T-helper 2 cell treated with Interferon-gamma antibody and Interleukin-4, amounts not matched to agents 100 ng/mL and 5 ng/mL, for 36 hours (primary cell): ENCODE results near the gene CACNA1A. TPM values are rescaled to one million over a fixed set of nuclear protein-coding genes. Genes with fewer than 3 reads are reported as not detected.
"Not testable (repeated sequence)": the region's sequence is repeated elsewhere in the genome, so short reads cannot be mapped to it uniquely, and the experiment has no call there.

ENCODE experiments used
- intact Hi-C: fragments of 100-400 bp; cut with micrococcal nuclease; formaldehyde crosslinking; loops from one replicate; pipeline ENCODE4 v1.15.1; 2023
- total RNA-seq: library from RNA; stranded (reverse); gene quantifications from 2 replicates; pipeline ENCODE4 v1.2.3, GENCODE V29; 2022

Gene CACNA1A
- 0.34 and 0.48 TPM in 2 replicates for total RNA-seq

- intact Hi-C loops = no loop called here
These were observed at the start of gene CACNA1A for GRCh38 chr19:13506471-13506820. Gene CACNA1A, minus strand, starts transcription at chr19:13506479. Its CDS starts 255 bp downstream, at chr19:13506224.

DNA sequence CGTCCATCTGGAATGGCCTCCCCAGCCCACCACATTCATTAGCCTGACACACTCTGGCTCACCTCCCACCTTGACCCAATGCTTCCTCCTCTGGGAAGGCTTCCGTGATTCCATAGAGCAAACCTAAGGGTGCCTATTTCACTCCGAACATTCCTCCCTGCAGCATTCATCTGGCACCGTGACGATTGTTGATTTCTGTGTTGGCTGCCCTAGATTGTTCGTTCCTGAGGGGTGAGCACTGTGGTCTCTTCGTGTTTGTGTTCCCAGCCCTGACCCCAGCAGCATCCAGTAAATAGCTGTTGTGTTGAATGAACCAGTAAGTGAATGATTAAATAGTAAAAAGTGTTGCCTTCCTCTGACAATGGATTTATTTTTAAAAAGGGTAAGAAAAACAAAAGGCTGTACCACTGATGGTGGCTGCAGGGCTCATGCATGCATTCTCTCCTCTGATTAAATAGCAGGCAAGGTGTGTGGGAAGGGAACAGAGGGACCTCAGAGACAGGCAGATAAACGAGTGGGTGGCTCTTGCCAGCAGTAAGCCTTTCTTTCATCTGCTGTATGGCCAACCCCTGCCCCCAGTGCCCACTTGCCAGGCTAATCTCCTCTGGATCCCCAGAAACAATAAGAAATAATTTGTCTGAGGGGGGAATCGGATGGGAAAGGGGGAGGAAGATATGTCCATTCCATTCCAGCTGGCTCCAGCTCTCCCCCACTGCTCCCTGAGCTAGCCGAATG lies 48.4 kb upstream of the CACNA1A start:
- intact Hi-C loops = no loop called here

GRCh38 chr19:13553880-13554400 lies 47.7 kb upstream of the CACNA1A start:
- intact Hi-C loops = no loop called here

DNA sequence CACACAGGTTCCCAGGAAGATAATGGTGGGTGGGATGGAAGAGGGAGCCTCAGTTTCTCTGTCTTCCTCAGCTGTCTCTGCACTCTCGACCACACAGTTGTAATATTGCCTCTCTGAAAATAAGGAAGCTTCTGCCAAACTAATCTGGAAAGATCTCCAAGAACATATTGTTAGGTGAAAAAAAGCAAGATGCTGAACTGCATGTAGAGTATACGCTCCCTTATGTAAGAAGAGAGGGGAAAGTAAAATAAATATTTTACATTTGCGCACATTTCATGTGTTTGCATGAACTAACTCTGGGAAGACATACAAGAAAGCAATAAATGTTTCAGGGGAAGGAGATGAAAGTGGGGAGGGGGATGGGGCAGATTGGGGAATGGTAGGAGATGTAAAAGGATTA lies 41.9 kb upstream of the CACNA1A start:
- intact Hi-C loops = no loop called here

DNA sequence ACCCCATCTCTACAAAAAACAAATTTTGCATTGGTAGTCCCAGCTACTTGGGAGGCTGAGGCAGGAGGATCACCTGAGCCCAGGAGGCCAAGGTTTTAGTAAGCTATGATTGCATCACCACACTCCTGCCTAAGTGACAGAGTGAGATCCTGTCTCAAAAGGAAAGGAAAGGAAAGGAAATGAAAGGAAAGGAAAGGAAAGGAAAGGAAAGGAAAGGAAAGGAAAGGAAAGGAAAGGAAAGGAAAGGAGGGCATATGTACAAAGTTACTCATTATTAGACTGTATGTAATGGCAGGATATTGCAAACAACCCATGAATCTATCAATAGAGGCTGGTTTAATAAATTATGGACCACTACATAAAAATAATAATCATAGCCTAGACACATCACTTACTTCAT lies 40.8 kb upstream of the CACNA1A start:
- intact Hi-C loops = no loop called here

GRCh38 chr19:13544423-13544822 lies 38.1 kb upstream of the CACNA1A start:
- intact Hi-C loops = no loop called here

DNA sequence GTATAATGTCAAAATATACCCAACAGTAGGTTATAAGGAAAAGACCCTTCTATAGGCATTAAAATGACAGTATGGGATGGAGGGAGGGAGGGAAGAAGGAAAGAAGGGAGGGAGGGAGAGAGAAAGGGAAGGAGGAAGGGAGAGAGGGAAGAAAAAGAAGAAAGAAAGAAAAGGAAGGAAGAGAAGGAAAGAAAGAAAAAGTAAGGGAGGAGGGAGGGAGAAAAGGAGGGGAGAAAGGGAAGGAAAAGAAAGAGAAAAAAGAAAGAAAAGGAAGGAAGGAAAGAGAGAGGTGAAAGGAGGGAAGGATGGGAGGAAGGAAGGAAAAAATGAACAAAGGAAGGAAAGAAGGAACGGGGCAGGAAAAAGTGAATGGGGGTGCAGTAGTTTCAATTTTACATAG lies 35.3 kb upstream of the CACNA1A start:
- intact Hi-C loops = no loop called here

DNA sequence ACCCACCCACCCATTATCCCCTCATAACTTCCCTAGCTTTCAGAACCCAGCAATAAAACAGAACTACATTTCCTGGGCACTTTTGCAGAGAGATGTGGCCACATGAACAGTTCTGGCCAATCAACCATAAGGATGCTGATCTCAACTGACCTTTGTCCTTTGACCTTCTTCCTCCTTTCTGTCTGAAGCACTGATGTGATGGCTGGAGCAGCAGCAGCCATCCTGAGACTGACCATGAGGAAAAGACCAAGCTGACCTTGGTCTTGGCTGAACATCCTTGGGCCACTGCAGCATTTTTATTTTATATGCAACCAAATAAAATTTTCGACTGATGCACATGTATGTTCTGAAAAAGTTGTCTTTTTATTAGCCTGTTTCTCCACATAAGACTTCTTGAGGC lies 33.1 kb upstream of the CACNA1A start:
- intact Hi-C loops = no loop called here

DNA sequence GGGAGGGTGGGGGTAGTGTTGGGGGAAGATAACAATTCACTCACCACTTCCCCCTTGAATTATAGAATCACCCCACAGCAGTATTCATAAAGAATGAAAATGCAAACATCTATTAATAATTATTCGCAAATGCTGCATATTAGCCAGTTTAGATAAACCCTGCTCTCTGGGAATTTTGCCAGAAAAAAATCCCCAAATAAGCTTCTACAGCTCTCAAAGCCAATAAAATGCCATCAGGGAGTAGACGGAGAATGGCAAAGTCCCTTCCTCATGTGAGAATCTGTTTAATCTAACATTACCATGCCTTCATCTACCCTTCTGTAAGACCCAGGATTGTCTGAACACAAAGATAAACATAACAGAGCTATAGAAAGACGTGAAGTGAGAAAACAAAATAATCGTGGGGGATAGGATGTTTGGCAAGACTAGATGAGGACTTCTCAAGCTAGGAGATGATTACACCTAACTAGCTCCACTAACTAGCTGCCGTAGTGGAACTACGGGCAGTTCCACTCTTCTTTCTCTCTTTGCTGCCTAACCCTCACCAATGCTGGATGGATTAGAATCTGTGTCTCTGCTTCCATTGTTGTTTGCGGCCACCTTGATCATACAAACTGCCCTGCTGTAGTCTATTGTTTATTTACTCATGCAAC lies 32.4 kb upstream of the CACNA1A start:
- intact Hi-C loops = no loop called here

- intact Hi-C loops = no loop called here
These were observed 31.2 kb upstream of the CACNA1A start for GRCh38 chr19:13537454-13537853.

DNA sequence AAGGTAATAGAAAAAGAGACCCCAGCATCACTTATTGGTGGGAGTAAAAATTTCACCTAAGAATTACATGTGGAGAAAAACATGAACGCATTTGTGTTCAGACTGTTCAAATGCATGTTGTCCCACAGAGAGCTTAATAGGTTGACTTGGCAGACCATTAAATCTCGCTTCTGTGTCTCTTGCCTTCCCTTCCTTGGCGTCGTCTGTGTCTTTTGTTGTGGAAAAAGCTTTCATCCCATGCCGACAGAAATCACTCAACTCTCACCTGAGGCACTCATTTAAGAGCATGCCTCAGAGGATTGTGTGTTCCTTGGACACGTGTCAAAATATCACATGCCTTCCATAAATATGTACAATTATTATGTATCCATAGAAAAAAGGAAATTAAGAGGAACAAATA lies 24.4 kb upstream of the CACNA1A start:
- intact Hi-C loops = no loop called here

DNA sequence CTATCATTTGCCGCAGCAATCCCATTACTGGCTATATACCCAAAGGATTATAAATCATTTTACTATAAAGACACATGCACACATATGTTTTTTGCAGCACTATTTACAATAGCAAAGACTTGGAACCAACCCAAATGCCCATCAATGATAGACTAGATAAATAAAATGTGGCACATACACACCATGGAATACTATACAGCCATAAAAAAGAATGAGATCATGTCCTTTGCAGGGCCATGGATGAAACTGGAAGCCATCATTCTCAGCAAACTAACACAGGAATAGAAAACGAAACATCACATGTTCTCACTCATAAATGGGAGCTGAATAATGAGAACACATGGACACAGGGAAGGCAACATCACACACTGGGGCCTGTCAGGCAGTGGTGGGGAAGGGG lies 23.4 kb upstream of the CACNA1A start:
- intact Hi-C loops = not testable (repeated sequence)

DNA sequence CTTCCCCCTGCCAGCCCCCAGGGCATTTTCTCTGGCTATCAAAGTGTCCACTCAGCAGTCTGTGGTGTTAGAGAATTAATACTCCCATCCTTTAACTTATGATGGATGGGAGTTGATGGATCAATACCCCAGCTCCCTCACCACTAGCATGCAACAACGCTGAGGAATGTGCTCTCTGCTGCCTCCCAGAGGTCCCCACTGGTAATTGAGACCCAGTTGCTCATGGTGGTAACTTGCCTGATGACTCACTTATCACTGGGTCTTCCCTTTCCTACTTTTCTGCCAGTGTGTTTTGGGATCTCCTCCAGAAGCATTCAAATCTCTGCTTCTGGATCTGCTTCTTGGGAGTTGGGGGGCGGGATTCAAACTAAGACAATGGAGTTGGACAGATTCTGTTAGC lies 20.3 kb upstream of the CACNA1A start:
- intact Hi-C loops = no loop called here

- intact Hi-C loops = no loop called here
These were observed 14.8 kb upstream of the CACNA1A start for GRCh38 chr19:13521066-13521465.

GRCh38 chr19:13511947-13512346 lies 5.7 kb upstream of the CACNA1A start:
- intact Hi-C loops = no loop called here

DNA sequence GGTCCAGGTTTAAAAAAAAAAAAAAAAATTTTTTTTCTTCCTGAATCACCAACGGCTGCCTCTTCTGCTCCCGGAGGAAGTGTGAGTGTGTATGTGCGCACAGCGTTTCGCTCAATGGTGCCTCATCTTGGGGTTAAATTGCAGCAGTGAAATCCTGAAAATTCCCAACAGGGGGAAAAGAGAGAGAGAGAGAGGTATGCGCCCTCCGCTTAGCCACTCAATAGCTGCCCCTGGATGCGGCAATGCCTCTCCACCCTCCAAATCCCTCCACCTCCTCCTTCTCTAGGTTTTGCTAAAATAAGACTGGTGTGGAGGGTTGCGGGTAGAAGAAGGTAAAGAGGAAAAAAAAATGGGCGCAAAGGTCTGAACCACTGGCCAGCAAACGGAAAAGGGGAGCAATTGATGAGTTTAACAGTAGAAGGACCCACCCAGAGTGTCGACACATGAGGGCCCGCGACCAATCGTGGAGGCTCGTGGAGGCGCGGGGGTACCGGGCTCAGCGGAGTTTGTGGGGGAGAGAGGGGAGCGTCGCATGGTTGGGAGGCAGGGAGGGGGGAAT lies 853 bp upstream of the CACNA1A start:
- intact Hi-C loops = no loop called here

DNA sequence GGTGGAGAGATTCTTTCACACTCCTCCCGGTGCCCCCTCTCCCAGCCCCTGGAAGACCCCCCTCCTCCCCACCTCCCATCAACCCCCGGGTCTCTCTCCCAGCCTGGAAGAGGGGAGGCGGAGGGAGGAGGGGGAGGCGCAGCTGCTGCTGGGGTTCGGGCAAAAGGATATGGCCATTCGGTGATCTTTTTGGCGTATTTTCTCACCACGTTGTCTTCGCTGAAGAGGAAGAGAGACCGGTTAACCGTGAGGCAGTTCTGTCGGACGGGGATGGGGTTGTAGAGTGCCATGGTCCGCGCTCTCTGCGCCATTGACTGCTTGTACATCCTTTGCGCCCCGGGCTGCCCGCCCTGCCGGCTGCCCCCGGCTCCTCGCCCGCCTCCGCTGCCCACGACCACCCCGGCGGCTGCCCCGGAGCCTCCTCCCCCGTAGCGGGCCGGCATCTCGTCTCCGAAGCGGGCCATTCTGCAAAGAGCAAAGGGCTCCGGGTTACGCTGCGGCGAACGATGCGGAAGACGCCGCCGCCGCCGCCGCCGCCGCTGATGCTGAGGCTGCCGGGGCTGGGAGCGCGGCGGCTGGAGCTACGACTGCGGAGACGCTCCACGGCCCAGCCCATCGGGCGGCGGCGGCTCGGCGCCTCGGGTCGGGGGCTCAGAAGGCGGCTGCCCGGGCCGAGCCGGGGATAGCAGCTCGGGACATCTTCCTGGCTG lies 363 bp downstream of the CACNA1A start:
- intact Hi-C loops = no loop called here

DNA sequence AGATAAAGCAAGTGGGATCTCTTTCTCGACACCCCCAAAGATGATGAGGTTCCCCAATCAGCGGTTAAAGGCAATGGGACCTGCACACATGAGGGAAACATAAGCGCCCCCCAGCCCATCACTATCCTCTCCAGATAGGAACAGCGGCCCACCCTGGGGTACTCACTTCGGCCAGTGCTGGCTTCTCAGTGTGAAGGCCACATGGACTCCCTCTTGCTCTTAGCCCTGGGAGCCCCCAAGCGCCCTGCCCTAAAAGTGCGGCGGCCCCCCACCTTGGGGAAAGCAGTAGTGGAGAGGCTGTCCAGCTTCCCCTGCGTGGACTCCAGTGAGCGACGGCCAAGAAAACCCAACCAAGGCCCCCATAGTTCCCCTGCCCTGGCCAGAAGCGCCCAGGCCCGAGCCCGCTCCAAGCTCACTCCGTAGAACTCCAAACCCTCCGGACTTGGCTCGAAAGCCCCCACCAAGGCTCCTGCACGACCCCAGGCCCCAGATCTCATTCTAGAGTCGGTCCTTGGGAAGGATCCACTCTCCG lies 1.0 kb downstream of the CACNA1A start:
- intact Hi-C loops = no loop called here

GRCh38 chr19:13503570-13504235 lies 2.6 kb downstream of the CACNA1A start:
- intact Hi-C loops = no loop called here

DNA sequence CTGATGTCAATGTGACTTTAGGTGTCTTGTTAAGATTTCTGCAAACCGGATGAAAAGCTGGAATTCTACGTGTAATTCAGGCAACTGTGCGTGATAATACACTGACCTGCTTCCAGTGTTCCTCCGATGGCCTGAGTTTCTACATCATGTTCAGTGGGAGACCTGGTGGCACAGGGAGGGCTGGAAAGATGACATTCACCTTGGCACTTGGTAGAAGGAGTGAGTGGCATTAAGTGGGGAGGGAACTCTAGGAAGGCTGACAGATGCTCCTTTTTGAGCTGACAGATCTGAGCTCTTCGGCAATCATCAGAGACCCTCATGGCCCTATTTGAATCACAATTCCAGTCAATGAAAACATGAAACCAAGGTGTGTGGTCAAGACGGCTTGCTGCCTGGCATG lies 4.0 kb downstream of the CACNA1A start:
- intact Hi-C loops = no loop called here

GRCh38 chr19:13499692-13500091 lies 6.6 kb downstream of the CACNA1A start:
- intact Hi-C loops = no loop called here
